Keratinocyte (primary cell): ENCODE measurements around the gene PLXND1. TPM values are rescaled to one million over a fixed set of nuclear protein-coding genes. Genes with fewer than 3 reads are reported as not detected.

Experiments used
- DNase-seq: peaks from one replicate; pipeline ENCODE4 v3.0.0-alpha.2; 2011; ENCODE audit warnings: low read depth, missing footprints, low spot score
- FAIRE-seq: peaks from 2 replicates; lab custom pipeline; 2011; peaks lifted over from hg19 to GRCh38; lab: Jason Lieb, UNC
- H2AFZ ChIP-seq: 2 replicates; pipeline ENCODE4 v1.6.0; 2012; ENCODE audit warnings: low read length, control low read depth, inconsistent platforms; ENCODE audit not compliant: control insufficient read depth
- H3K27ac ChIP-seq: 2 replicates; pipeline ENCODE4 v1.5.1; 2011; ENCODE audit warnings: low read length; ENCODE audit not compliant: control insufficient read depth, insufficient read depth
- H3K27me3 ChIP-seq: 3 replicates; pipeline ENCODE4 v1.6.0; 2011; ENCODE audit warnings: low read length; ENCODE audit not compliant: control insufficient read depth, insufficient read depth; ENCODE audit errors: extremely low read depth
- H3K36me3 ChIP-seq, 2 experiments: 2 replicates in 1 of 2; 3 replicates in 1 of 2; pipeline ENCODE4 v1.5.1; 2011; ENCODE audit warnings: low read length in 2 of 2, mild to moderate bottlenecking in 1 of 2; ENCODE audit not compliant: control insufficient read depth in 2 of 2, insufficient read depth in 2 of 2; ENCODE audit errors: extremely low read depth in 1 of 2
- H3K4me1 ChIP-seq: 3 replicates; pipeline ENCODE4 v1.5.1; 2011; ENCODE audit warnings: low read length; ENCODE audit not compliant: control insufficient read depth, insufficient read depth; ENCODE audit errors: extremely low read depth
- H3K4me2 ChIP-seq: 3 replicates; pipeline ENCODE4 v1.6.0; 2011; ENCODE audit warnings: low read depth, low read length; ENCODE audit not compliant: control insufficient read depth, insufficient read depth; ENCODE audit errors: extremely low read depth
- H3K4me3 ChIP-seq, 3 experiments: fragments of 200-600 bp in 1 of 3; sonication (generic) in 1 of 3; 2 replicates in 2 of 3; 3 replicates in 1 of 3; pipeline ENCODE4 v1.5.1; 2011 to 2016; ENCODE audit warnings: low read length in 3 of 3, mild to moderate bottlenecking in 3 of 3, control low read depth in 2 of 3, inconsistent platforms in 1 of 3, low read depth in 1 of 3, mixed read lengths in 1 of 3, mixed run types in 1 of 3, moderate library complexity in 1 of 3; ENCODE audit not compliant: control insufficient read depth in 2 of 3, insufficient read depth in 2 of 3; ENCODE audit errors: extremely low read depth in 1 of 3
- H3K79me2 ChIP-seq: 2 replicates; pipeline ENCODE4 v1.6.0; 2012; ENCODE audit warnings: low read length; ENCODE audit not compliant: control insufficient read depth, insufficient read depth
- H3K9ac ChIP-seq: 3 replicates; pipeline ENCODE4 v1.6.0; 2011; ENCODE audit warnings: low read length; ENCODE audit not compliant: control insufficient read depth, insufficient read depth; ENCODE audit errors: extremely low read depth
- H3K9me1 ChIP-seq: 3 replicates; pipeline ENCODE4 v1.6.0; 2011; ENCODE audit warnings: low read length; ENCODE audit not compliant: control insufficient read depth, insufficient read depth; ENCODE audit errors: extremely low read depth
- H3K9me3 ChIP-seq: 2 replicates; pipeline ENCODE4 v1.5.1; 2012; ENCODE audit warnings: low read depth, low read length; ENCODE audit not compliant: control insufficient read depth
- H4K20me1 ChIP-seq: 3 replicates; pipeline ENCODE4 v1.6.0; 2011; ENCODE audit warnings: low read length; ENCODE audit not compliant: control insufficient read depth, insufficient read depth; ENCODE audit errors: extremely low read depth
- EZH2 ChIP-seq: IDR thresholded peaks from one replicate; pipeline ENCODE4 v1.6.1; 2012; ENCODE audit warnings: inconsistent platforms, mild to moderate bottlenecking, low read length, moderate library complexity
- dilution Hi-C: fragments of 300-500 bp; cut with MboI; formaldehyde crosslinking; loops from one replicate; pipeline ENCODE4 v1.7.0; 2020; ENCODE audit warnings: low sequenced_read_pairs; ENCODE audit not compliant: extremely low pct_ligation_motif_present
- polyA plus RNA-seq, 5 experiments: library from polyadenylated mRNA; depleted of rRNA in 3 of 5; stranded (reverse) in 3 of 5; stranded (forward) in 1 of 5; unstranded in 1 of 5; fragments of >200 nt; gene quantifications; 1 replicate in 1 of 5; 2 replicates in 3 of 5; 3 replicates in 1 of 5; pipeline versions ENCODE4 v1.2.1 to v1.2.3, GENCODE V29; 2011 to 2012; ENCODE audit warnings: missing spikeins in 2 of 5, low read depth in 1 of 5, low replicate concordance in 1 of 5
- TF ChIP-seq, protein P1 (sequence below), 3 experiments: IDR thresholded peaks in 1 of 3; conservative IDR thresholded peaks in 1 of 3; optimal IDR thresholded peaks in 1 of 3; 2 replicates in 2 of 3; 3 replicates in 1 of 3; pipeline versions ENCODE3 to v1.5.1; 2011; ENCODE audit warnings: low read length in 3 of 3, mild to moderate bottlenecking in 3 of 3, moderate library complexity in 2 of 3, control low read depth in 1 of 3, inconsistent platforms in 1 of 3; ENCODE audit not compliant: insufficient read depth in 2 of 3; ENCODE audit errors: extremely low read depth in 1 of 3

Gene PLXND1
- polyA plus RNA-seq, 1 donor (not counting 4 experiments of a cell fraction or from before 2014, with no cell fraction given): 0.09 TPM

DNA sequence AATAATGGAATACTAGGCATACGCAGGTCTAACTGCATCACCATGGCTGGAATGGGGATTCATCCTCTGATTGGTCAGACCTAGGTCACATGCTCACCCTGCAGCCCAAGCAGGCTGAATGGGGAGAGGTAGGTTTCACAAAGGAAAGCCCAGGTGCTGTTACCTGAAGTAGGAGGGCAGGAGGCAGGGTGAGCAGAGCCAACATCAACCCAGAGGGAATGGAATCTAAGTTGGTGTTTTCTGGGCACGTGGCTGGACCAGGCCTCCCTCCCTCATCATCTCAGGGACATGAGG is 70.2 kb downstream of the PLXND1 start:
- Histone ChIP-seq H3K36me3 (no peaks in the 10 kb centered on the region), H2AFZ (no peak overlapping the region), H4K20me1 (no peaks in the 10 kb centered on the region), H3K9ac (no peak overlapping the region), H3K9me1 (no peaks in the 10 kb centered on the region), H3K79me2 (no peaks in the 10 kb centered on the region), H3K27me3 (no peaks in the 10 kb centered on the region), H3K27ac (no peak overlapping the region), H3K9me3 (no peaks in the 10 kb centered on the region), H3K4me3 (no peak overlapping the region), H3K4me2 (no peak overlapping the region), H3K4me1 (no peaks in the 10 kb centered on the region)
- FAIRE-seq (no peak), DNase-seq (no peak)
- TF ChIP-seq, protein P1, sequence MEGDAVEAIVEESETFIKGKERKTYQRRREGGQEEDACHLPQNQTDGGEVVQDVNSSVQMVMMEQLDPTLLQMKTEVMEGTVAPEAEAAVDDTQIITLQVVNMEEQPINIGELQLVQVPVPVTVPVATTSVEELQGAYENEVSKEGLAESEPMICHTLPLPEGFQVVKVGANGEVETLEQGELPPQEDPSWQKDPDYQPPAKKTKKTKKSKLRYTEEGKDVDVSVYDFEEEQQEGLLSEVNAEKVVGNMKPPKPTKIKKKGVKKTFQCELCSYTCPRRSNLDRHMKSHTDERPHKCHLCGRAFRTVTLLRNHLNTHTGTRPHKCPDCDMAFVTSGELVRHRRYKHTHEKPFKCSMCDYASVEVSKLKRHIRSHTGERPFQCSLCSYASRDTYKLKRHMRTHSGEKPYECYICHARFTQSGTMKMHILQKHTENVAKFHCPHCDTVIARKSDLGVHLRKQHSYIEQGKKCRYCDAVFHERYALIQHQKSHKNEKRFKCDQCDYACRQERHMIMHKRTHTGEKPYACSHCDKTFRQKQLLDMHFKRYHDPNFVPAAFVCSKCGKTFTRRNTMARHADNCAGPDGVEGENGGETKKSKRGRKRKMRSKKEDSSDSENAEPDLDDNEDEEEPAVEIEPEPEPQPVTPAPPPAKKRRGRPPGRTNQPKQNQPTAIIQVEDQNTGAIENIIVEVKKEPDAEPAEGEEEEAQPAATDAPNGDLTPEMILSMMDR (optimal IDR thresholded peaks at IDR 0.05 in 1 of 3, IDR thresholded peaks at IDR 0.05 in 1 of 3, conservative IDR thresholded peaks at IDR 0.05 in 1 of 3; ENCODE audit: extremely low read depth in 1 of 3, insufficient read depth in 2 of 3, low read length in 3 of 3): no peak
- TF ChIP-seq EZH2: no peak
- dilution Hi-C loops: no loop called here

- Histone ChIP-seq H3K27me3 (peaks cover 3% of the 10 kb centered on the region), H3K4me1 (no peaks in the 10 kb centered on the region), H2AFZ (no peak overlapping the region), H3K4me2 (no peak overlapping the region), H3K4me3 (no peak overlapping the region), H3K27ac (no peak overlapping the region), H3K9me1 (no peaks in the 10 kb centered on the region), H4K20me1 (no peaks in the 10 kb centered on the region), H3K9me3 (no peaks in the 10 kb centered on the region), H3K79me2 (no peaks in the 10 kb centered on the region), H3K36me3 (no peaks in the 10 kb centered on the region), H3K9ac (no peak overlapping the region)
- DNase-seq (no peak), FAIRE-seq (no peak)
- dilution Hi-C loops: no loop called here
- no peak for TF ChIP-seq EZH2
- TF ChIP-seq, protein P1 (optimal IDR thresholded peaks at IDR 0.05 in 1 of 3, IDR thresholded peaks at IDR 0.05 in 1 of 3, conservative IDR thresholded peaks at IDR 0.05 in 1 of 3; ENCODE audit: extremely low read depth in 1 of 3, insufficient read depth in 2 of 3, low read length in 3 of 3): no peak
Measured at GRCh38 chr3:129535075-129535474, 71.4 kb downstream of the PLXND1 start.
